ENCODE results near the gene DEPDC5.

DEPDC5 gene

GRCh38 chr22:31853736-31854495 is 100.1 kb downstream of the DEPDC5 start:
- DNase-seq: no peak

- no peak for DNase-seq
Observed at GRCh38 chr22:31857247-31857646, 103.4 kb downstream of the DEPDC5 start.

GRCh38 chr22:31861226-31861840 is 107.5 kb downstream of the DEPDC5 start:
- DNase-seq: no peak

- DNase-seq: no peak
Observed at GRCh38 chr22:31866918-31867317, 113.1 kb downstream of the DEPDC5 start.

- no peak for DNase-seq
Observed at GRCh38 chr22:31867386-31868153, 113.8 kb downstream of the DEPDC5 start.

- no peak for DNase-seq
Observed at GRCh38 chr22:31869739-31870138, 115.9 kb downstream of the DEPDC5 start.

DNA sequence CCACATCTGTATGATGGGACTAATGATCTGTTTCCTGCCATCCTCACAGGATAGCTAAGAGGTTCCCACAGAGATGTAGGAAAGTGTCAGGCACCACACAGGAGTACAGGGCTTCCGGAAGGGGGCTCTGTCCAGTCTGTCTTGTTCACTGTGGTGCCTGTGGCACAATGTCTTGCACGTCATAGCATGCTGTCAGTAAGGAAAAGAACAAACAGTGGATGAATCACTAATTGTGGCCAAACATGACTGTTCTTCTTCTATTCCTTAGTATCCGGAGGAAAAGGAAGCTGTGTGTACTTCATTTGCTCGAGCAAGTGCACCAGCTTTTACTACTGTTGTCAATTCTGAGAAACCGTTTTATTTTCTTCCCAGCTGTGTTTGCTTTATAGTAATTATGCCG is 117.1 kb downstream of the DEPDC5 start:
- DNase-seq: no peak

DNA sequence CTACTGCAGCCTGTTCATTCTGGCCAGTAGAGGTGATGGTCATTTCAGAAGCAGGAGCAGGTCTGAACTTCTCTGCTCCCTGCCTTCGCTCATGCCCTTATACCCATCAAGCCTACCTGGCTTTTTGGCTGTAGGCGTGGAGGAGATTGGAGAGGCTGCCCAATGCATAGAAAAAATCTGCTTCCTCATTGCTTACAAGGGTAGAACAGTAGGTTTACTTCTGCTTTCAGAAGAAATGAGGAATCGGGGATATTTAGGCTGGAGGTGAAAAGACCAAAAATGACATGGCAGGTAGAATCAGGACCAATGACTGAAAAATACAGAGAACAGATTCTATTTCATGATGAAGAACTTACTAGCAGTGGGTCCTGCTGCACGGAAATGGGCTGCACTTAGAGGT is 117.7 kb downstream of the DEPDC5 start:
- DNase-seq: no peak

GRCh38 chr22:31872209-31872608 is 118.4 kb downstream of the DEPDC5 start:
- no peak for DNase-seq

GRCh38 chr22:31874821-31875220 is 121.0 kb downstream of the DEPDC5 start:
- DNase-seq: no peak

DNA sequence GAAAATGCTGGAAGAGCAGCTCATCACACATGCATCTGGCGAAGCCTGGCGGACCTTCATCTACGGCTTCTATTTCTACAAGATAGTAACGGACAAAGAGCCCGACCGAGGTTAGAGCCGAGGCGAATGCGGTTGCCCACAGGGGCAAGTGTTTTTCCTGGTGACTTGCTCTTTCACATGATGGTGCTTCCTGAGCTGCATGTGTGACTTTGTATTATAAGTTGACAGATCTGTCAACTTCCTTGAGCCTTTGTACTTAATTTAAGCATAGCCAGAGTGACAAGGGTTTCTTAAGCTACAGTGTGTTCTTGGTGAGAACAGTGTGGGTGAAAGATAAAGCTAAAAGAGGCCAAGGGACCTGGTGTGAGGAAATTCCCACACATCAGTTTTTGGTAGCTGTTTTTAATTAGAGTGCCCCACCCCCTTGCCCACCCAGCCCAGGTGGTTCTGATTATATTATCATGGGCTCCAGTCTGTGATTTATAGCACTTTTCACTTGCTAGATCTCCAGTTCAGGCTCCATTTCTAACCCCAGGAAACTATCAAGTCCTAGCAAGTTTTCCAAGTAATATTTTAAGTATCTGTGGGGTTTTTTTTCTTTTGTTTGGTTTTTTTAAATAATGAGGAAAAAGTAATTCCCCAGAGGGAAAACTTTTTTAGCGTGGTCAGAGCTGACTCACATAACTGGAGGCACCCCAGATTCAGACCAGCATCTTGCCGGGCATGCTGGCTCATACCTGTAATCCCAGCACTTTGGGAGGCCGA is 122.5 kb downstream of the DEPDC5 start:
- DNase-seq: no peak

DNA sequence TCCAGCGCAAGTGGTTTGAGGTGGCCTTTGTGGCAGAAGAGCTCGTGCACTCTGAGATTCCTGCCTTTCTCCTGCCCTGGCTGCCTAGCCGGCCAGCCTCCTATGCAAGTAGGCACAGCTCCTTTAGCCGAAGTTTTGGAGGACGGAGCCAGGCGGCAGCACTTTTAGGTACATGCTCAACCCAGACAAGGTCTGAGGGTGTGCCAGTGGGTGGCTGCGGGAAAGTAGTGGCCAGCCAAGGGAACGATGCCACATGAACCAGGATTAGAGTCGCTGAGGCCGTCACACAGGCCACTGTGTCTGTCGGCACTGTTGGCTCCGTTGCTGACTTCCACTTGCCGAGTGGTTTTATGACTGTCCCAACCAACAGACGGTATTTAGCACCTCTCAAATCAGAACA is 125.8 kb downstream of the DEPDC5 start:
- no peak for DNase-seq

DNA sequence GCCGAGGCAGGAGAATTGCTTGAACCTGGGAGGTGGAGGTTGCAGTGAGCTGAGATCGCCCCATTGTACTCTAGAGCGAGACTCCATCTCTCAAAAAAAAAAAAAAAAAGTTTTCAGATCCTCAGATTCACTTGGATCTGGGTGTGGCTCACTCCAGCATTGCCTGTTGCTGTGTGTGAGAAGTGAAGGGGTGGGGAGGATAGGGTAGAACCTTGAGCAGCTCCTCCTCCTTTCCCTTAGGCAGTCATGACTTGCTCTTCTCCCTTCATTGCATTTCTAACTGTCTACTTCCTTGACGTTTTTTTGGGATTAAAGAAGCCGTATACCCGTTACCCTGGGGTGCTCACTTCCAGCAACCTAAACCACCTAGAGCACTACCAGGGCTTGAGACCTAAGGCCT is 127.4 kb downstream of the DEPDC5 start:
- no peak for DNase-seq

DNA sequence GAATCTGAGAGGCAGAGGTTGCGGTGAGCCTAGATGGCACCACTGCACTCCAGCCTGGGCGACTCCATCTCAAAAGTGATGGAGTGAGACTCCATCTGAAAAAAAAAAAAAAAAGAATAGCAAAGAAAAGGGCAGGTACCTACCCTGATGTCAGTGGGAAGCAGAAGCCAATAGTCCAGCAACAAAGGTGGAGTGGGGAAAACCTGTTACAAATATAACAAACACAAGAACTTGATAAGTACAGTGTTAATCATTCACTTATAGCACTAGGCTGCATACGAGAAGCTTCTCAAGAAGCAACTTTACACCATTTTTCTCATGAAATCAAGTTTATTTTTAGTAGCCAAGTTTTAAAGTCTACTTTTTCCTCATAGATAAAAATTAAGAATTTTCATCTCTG is 128.0 kb downstream of the DEPDC5 start:
- DNase-seq: no peak

DNA sequence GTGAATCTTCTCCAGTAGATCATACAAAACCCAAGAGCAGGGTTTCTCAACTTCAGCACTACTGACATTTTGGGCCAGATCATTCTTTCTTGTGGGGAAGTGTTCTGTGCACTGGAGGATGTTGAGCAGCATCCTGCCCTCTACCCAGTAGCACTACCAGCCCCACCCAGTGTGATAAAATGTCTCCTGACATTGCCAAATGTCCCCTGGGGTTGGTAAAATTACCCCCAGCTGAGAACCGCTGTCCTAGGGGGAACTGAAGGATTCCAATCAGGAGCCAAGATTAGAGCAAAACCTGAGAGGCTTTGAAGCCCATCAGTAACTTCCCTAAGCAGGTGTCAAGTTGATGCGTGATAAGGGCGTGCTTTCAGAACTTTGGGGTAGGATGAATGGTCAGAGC is 129.2 kb downstream of the DEPDC5 start:
- DNase-seq: no peak

DNA sequence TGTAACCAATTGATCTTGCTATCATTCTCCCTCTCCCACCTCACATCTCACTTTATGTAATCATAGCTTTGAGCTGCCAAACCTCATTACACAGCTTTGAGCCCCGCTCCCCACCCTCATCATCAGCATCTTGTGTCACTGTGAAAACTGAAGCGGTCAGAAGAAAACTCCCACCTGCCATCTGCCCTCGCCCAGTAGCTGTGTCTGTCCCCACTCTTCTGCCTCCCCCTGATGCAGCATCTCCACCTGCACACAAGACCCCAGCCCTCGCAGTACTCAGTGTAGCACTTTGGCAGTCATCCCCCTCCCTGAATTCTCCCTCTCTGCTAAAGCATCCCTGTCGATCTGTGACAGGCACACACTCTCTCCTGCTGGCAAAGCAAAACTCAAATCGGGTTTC is 130.2 kb downstream of the DEPDC5 start:
- DNase-seq: no peak

GRCh38 chr22:31891366-31892079 is 137.7 kb downstream of the DEPDC5 start:
- DNase-seq: no peak

DNA sequence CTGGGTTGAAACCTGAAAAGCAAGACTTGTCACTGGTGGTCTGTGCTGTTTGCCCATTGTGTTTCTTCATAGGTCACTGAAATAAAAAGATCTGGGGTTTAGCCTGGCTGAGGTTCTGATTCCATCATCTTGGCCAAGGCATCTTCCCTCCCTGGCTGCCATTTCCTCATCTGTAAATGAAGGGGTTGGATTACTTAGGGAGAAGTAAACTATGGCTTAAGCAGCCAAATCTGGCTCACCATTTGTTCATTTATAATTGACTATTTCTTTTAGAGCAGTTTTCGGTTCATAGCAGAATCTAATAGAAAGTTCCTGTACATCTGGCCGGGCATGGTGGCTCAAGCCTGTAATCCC is 138.2 kb downstream of the DEPDC5 start:
- no peak for DNase-seq

GRCh38 chr22:31893460-31893859 is 139.6 kb downstream of the DEPDC5 start:
- DNase-seq: no peak

DNA sequence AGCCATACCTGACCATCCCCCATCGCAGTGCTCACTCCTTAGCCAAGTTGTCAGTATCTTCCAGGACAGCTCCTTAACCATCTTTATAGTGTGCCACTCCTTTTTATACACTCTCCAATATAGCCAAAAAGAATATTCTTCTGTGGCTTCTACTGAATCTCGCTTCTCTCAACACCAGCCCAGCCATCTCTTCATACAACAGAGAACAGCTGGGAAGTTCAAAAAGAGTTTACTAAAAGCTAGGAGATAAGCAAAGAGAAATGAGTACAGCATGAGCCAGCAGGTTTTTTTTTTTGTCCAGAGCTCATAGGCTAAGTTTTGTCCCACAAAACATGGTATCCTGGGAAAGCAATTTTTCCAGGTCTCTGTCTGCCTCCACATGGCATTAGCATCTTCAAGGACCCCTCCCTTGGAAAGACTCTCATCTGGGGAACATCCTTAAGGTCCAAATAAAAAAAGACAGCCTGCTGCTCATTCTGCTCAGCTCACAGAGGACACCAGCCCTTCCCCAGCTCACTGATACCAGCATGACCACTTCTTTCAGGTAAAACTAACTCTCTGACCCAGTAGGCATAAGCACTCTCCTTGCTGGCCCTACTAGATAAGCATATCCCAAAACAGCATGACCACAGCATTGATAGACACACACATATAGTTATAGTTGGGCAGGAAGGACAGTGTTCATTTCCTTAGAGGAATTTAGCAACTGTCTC is 141.7 kb downstream of the DEPDC5 start:
- no peak for DNase-seq

DNA sequence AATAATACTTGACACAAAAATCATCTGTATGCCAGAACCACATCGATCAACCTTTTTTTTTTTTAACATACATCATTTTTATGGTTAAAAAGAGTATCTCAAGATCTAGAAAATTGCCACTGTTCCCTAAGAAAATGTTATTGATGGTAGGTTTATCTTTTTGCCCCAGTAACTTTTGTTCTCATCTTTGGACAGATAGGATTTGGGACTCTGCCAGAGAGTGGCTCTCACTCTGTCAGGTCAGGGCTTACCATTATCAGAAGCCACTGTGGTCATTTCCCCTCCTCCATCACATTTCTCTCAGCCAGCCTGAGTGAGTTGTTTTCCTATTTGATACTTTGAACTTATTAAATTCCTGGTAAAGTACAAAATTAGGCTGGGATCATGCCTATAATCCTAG is 142.7 kb downstream of the DEPDC5 start:
- no peak for DNase-seq

Data from activated CD8-positive, alpha-beta memory T cell treated with anti-CD3 and anti-CD28 coated beads, Interleukin-2, amount 50 U/mL, for 4 hours (primary cell).